Uterus (tissue), 4 donors: ENCODE results near the gene PGGHG. TPM values are rescaled to one million over a fixed set of nuclear protein-coding genes. Genes with fewer than 3 reads are reported as not detected.
"Not testable (repeated sequence)": the region's sequence is repeated elsewhere in the genome, so short reads cannot be mapped to it uniquely, and the experiment has no call there.

ENCODE experiments used
- DNase-seq, 2 donors: peaks; one replicate each; pipeline ENCODE4 v3.0.0-alpha.2; 2019 to 2020
- H3K27ac ChIP-seq, 2 donors: fragments of 200-600 bp; sonication (generic); 1 replicate in 1 of 2; 2 replicates in 1 of 2; pipeline ENCODE4 v1.5.1; 2016 to 2018
- H3K27me3 ChIP-seq, 2 donors: fragments of 200-600 bp; sonication (generic); one replicate each; pipeline ENCODE4 v1.5.1; 2018 to 2019; ENCODE audit warnings: control low read depth in 1 of 2
- H3K36me3 ChIP-seq, 2 donors: fragments of 200-600 bp; sonication (generic); one replicate each; pipeline ENCODE4 v1.5.1; 2019; ENCODE audit warnings: control low read depth in 1 of 2
- H3K4me1 ChIP-seq, 2 donors: fragments of 200-600 bp; sonication (generic); one replicate each; pipeline ENCODE4 v1.5.1; 2018 to 2019; ENCODE audit warnings: control low read depth in 1 of 2
- H3K4me3 ChIP-seq, 2 donors: fragments of 200-600 bp; sonication (generic); 1 replicate in 1 of 2; 2 replicates in 1 of 2; pipeline ENCODE4 v1.5.1; 2018 to 2019; ENCODE audit warnings: mild to moderate bottlenecking in 1 of 2
- H3K9me3 ChIP-seq, 2 donors: fragments of 200-600 bp; sonication (generic); one replicate each; pipeline ENCODE4 v1.5.1; 2019; ENCODE audit warnings: control low read depth in 1 of 2
- CTCF ChIP-seq, 4 experiments: fragments of 200-600 bp in 2 of 4; fragments of 450-650 bp in 2 of 4; sonication (generic) in 2 of 4; IDR thresholded peaks; one replicate each; pipeline ENCODE4 v1.5.1; 2016 to 2019; ENCODE audit warnings: antibody characterized with exemption in 4 of 4, mild to moderate bottlenecking in 2 of 4, moderate library complexity in 1 of 4
- POLR2A ChIP-seq, 2 donors: fragments of 450-650 bp; IDR thresholded peaks; one replicate each; pipeline ENCODE4 v1.6.1; 2016; ENCODE audit warnings: antibody characterized with exemption in 2 of 2, mild to moderate bottlenecking in 1 of 2, moderate library complexity in 1 of 2
- intact Hi-C: fragments of 100-400 bp; cut with DNase I; formaldehyde crosslinking; loops from one replicate; pipeline ENCODE4 v1.15.1; 2023; ENCODE audit warnings: low total_unique reads
- total RNA-seq, 4 donors: library from RNA; depleted of rRNA in 3 of 4; stranded (reverse); fragments of >200 nt in 3 of 4; gene quantifications; one replicate each; pipeline versions ENCODE4 v1.1.0 to v1.2.4, GENCODE V29; 2014 to 2023
- donor health status: DM: yes; HTN: yes; CAD: no.

Gene PGGHG
- total RNA-seq, 4 donors from 2014 or later = 7.9 to 29.1 (median 14.2) TPM

GRCh38 chr11:312092-312816, 23.3 kb downstream of the PGGHG start:
- intact Hi-C loops = no loop called here
- DNase-seq = no peak
- Histone ChIP-seq H3K4me3 (peak overlapping the region; percentile 19 to 38), H3K4me1 (peaks cover 6 to 8% of the 10 kb centered on the region in 2 donors), H3K36me3 (no peaks in the 10 kb centered on the region), H3K27me3 (no peaks in the 10 kb centered on the region), H3K9me3 (no peaks in the 10 kb centered on the region), H3K27ac (peak overlapping the region; percentile 91 to 99)
- TF ChIP-seq CTCF (IDR thresholded peaks at IDR 0.05) (no peak), POLR2A (IDR thresholded peaks at IDR 0.05) (no peak)

DNA sequence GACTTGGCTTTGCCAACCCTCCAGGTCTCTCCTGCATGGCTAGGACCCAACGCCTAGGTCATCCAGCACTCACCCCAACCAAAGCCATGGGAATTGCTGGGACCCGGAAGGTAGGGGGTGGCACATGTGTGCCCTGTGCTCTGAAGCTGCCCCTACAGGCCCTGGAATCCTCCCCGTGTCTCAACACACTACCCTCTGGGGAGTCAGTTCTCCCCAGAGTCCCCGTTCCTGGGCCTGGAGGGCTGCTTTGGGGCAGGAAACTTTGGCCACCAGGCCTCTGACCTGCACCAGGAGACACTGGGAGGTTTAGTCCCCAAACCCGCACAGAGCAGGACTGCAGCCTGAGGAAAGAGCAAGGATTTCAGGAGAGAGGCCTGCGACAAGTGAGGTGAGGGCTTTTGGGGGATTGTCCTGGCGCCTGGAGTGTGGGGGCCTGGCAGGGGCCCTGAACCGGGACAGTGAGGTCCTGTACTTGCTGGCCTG, 24.4 kb downstream of the PGGHG start:
- no peaks in the 10 kb centered on the region for H3K36me3 ChIP-seq
- H3K4me3 ChIP-seq = peak overlapping the region; percentile 45 to 61
- no peaks in the 10 kb centered on the region for H3K9me3 ChIP-seq
- no peaks in the 10 kb centered on the region for H3K27me3 ChIP-seq
- DNase-seq = no peak
- intact Hi-C loops = no loop called here
- H3K27ac ChIP-seq = peak overlapping the region; percentile 91 to 99
- TF ChIP-seq POLR2A (IDR thresholded peaks at IDR 0.05) = no peak
- no peak for TF ChIP-seq CTCF (IDR thresholded peaks at IDR 0.05)
- peaks cover 6 to 8% of the 10 kb centered on the region in 2 donors for H3K4me1 ChIP-seq

GRCh38 chr11:313787-314553, 25.0 kb downstream of the PGGHG start, which contains the start of gene IFITM1:
Gene IFITM1, plus strand, starts transcription at chr11:314040. Its CDS starts 131 bp downstream, at chr11:314171.
- Histone ChIP-seq H3K4me3 (peak within 1 kb of the TSS; percentile 45 to 61), H3K9me3 (no peaks in the 10 kb centered on the region), H3K36me3 (no peaks in the 10 kb centered on the region), H3K4me1 (peaks cover 6 to 8% of the 10 kb centered on the region in 2 donors), H3K27ac (peak within 1 kb of the TSS; percentile 91 to 99), H3K27me3 (no peaks in the 10 kb centered on the region)
- intact Hi-C loops = no loop called here
- DNase-seq = peak in 1 of 2 donors; percentile 62
- TF ChIP-seq CTCF (IDR thresholded peaks at IDR 0.05) (no peak), POLR2A (IDR thresholded peaks at IDR 0.05) (peak; percentile 86 to 95)

DNA sequence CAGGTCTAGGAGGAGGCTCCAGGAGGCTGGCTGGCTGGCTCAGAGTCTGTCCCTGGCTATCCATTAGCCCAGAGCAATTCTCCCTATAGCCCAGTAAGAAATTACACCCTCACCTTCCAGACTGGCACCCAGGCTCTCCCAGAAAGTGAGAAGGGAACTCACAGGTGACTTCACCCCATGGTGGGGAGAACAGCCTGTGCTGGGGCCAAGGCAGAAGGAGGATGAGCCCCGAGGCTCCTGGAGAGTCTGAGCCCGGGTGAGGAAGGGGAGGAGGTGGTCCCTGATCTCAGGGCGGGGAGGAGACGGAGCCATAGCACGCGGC, 25.6 kb downstream of the PGGHG start:
- Histone ChIP-seq H3K27ac (peak overlapping the region; percentile 91 to 99), H3K4me3 (peak overlapping the region; percentile 45 to 61)
- H3K36me3 ChIP-seq, H3K27me3 ChIP-seq, H3K9me3 ChIP-seq, intact Hi-C loops, H3K4me1 ChIP-seq, DNase-seq: not testable (repeated sequence)

- H3K4me1 ChIP-seq = peaks cover 6 to 8% of the 10 kb centered on the region in 2 donors
- H3K36me3 ChIP-seq = no peaks in the 10 kb centered on the region
- no peak for DNase-seq
- intact Hi-C loops = no loop called here
- no peaks in the 10 kb centered on the region for H3K27me3 ChIP-seq
- peak overlapping the region; percentile 91 to 99 for H3K27ac ChIP-seq
- peak overlapping the region; percentile 45 to 61 for H3K4me3 ChIP-seq
- no peaks in the 10 kb centered on the region for H3K9me3 ChIP-seq
- TF ChIP-seq POLR2A (IDR thresholded peaks at IDR 0.05) = no peak
- no peak for TF ChIP-seq CTCF (IDR thresholded peaks at IDR 0.05)
Observed at GRCh38 chr11:315051-315481, 26.1 kb downstream of the PGGHG start.
